OCI-LY7 (cell line): ENCODE results near the gene STX8.

ENCODE experiments used
- CTCF ChIP-seq: fragments of 200-600 bp; sonication (generic); conservative IDR thresholded peaks from 2 replicates; pipeline ENCODE4 v1.5.1; 2014; ENCODE audit warnings: mild to moderate bottlenecking, antibody characterized with exemption, low read length, moderate library complexity, mixed read lengths
- EZH2phosphoT487 ChIP-seq: fragments of 200-600 bp; sonication (generic); IDR thresholded peaks from 2 replicates; pipeline ENCODE4 v1.6.1; 2018; ENCODE audit warnings: low read depth, borderline replicate concordance, mild to moderate bottlenecking, mixed run types, antibody characterized with exemption, low read length, moderate library complexity, mixed read lengths

DNA sequence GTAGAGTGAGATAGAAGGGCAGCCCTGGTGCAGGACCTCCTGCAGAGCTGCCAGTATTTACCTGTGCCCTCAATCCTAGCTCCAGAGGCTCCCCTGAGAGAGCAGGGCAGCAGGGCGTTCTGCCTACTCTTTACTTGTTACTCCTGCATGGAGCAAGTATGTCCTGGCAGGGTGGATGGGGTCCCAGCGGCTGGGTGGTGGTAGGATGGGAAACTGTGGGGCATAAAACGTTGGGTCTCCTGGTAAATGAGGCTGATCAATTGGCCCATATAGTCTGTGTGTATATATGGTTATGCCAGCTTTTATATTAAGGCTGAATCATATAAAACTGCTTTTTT lies 362.3 kb downstream of the STX8 start:
- no peak for TF ChIP-seq CTCF
- TF ChIP-seq EZH2phosphoT487 = no peak
